Naive thymus-derived CD4-positive, alpha-beta T cell (primary cell): ENCODE data around the gene SLCO1A2. TPM values are rescaled to one million over a fixed set of nuclear protein-coding genes. Genes with fewer than 3 reads are reported as not detected.

Experiments
- polyA plus RNA-seq, 2 donors: library from polyadenylated mRNA; unstranded; fragments of 300-500 nt; fragmentation: Illumina TruSeq; gene quantifications; one replicate each; pipeline ENCODE4 v1.2.3, GENCODE V29; 2021
- total RNA-seq, 6 experiments: library from RNA in 5 of 6; stranded (reverse) in 5 of 6; gene quantifications; 1 replicate in 5 of 6; 2 replicates in 1 of 6; pipeline ENCODE4 v1.2.3 and lab custom pipeline; 2021 to 2026

The SLCO1A2 gene
- total and polyA plus RNA-seq, 7 experiments from 2014 or later, result 0.27 TPM; not detected in 6

Other genes starting within 250 kb of the SLCO1A2 start
- not detected for gene SLCO1B1, start 203.7 kb downstream of the SLCO1A2 start, total RNA-seq
- not detected for gene SLCO1B1, start 203.7 kb downstream of the SLCO1A2 start, polyA plus RNA-seq
- not detected for gene IAPP, start 38.0 kb upstream of the SLCO1A2 start, total RNA-seq
- not detected for gene IAPP, start 38.0 kb upstream of the SLCO1A2 start, polyA plus RNA-seq
- gene PYROXD1, start 102.7 kb upstream of the SLCO1A2 start, total RNA-seq, result 10 to 100 TPM; 28.5 to 47.4 (median 36.7) TPM
- gene PYROXD1, start 102.7 kb upstream of the SLCO1A2 start, polyA plus RNA-seq, result 10 to 100 TPM; 21.4 to 28.6 TPM
- 10 to 100 TPM; 19.4 to 77.7 (median 43.2) TPM for gene RECQL, start 166.7 kb upstream of the SLCO1A2 start, total RNA-seq
- 10 to 100 TPM; 49.1 to 59.7 TPM for gene RECQL, start 166.7 kb upstream of the SLCO1A2 start, polyA plus RNA-seq
- 10 to 100 TPM; 25.8 to 42.5 (median 31.7) TPM for gene GOLT1B, start 166.9 kb upstream of the SLCO1A2 start, total RNA-seq
- 10 to 100 TPM; 20.8 to 21.3 TPM for gene GOLT1B, start 166.9 kb upstream of the SLCO1A2 start, polyA plus RNA-seq
- under 1 TPM; 0.16 to 0.69 (median 0.44) TPM for gene SPX, start 191.4 kb upstream of the SLCO1A2 start, total RNA-seq
- under 1 TPM in 1 of 2 donors, not detected in 1; 0.54 TPM for gene SPX, start 191.4 kb upstream of the SLCO1A2 start, polyA plus RNA-seq